Kasumi-1 (cell line): ENCODE data around the gene SLC33A1.

Source experiments
- DNase-seq, 2 experiments: peaks; one replicate each; lab custom pipeline; 2025; lab: John Stamatoyannopoulos, UW

The SLC33A1 gene

GRCh38 chr3:155790272-155790925 is 63.8 kb downstream of the SLC33A1 start:
- DNase-seq: no peak

GRCh38 chr3:155785662-155786295 is 68.4 kb downstream of the SLC33A1 start:
- DNase-seq: no peak

GRCh38 chr3:155782390-155782953 is 71.8 kb downstream of the SLC33A1 start:
- DNase-seq: no peak

- DNase-seq: no peak
These were observed 73.9 kb downstream of the SLC33A1 start for GRCh38 chr3:155780291-155780690.

GRCh38 chr3:155778462-155778861 is 75.8 kb downstream of the SLC33A1 start:
- no peak for DNase-seq

GRCh38 chr3:155772801-155773200 is 81.4 kb downstream of the SLC33A1 start:
- no peak for DNase-seq

- no peak for DNase-seq
These were observed 83.1 kb downstream of the SLC33A1 start for GRCh38 chr3:155771126-155771525.
